BE2C (cell line): ENCODE measurements around the gene KNTC1.
"Not testable (repeated sequence)": the region's sequence is repeated elsewhere in the genome, so short reads cannot be mapped to it uniquely, and the experiment has no call there.

ENCODE experiments used
- DNase-seq: peaks from one replicate; pipeline ENCODE4 v3.0.0-alpha.2; 2020
- H3K27me3 ChIP-seq: fragments of 250-450 bp; sonication (Bioruptor Pico); 2 replicates; pipeline ENCODE4 v1.5.1; 2020; ENCODE audit warnings: mild to moderate bottlenecking
- H3K36me3 ChIP-seq: fragments of 250-450 bp; sonication (Bioruptor Pico); 2 replicates; pipeline ENCODE4 v1.5.1; 2020; ENCODE audit warnings: mild to moderate bottlenecking
- H3K4me1 ChIP-seq: fragments of 250-450 bp; sonication (Bioruptor Pico); 2 replicates; pipeline ENCODE4 v1.5.1; 2020
- H3K4me3 ChIP-seq: 2 replicates; pipeline ENCODE4 v1.5.1; 2011; ENCODE audit warnings: low read depth, low read length
- H3K9me3 ChIP-seq: fragments of 250-450 bp; sonication (Bioruptor Pico); 2 replicates; pipeline ENCODE4 v1.5.1; 2020
- CTCF ChIP-seq: IDR thresholded peaks from 2 replicates; pipeline ENCODE4 v1.5.1; 2012; ENCODE audit warnings: mild to moderate bottlenecking, low read depth, low read length

KNTC1 gene

GRCh38 chr12:122489038-122489437 is 38.0 kb upstream of the KNTC1 start:
- Histone ChIP-seq H3K4me1 (no peaks in the 10 kb centered on the region), H3K9me3 (no peaks in the 10 kb centered on the region), H3K4me3 (no peak overlapping the region), H3K36me3 (peaks cover 80% of the 10 kb centered on the region), H3K27me3 (no peaks in the 10 kb centered on the region)
- TF ChIP-seq CTCF: no peak
- no peak for DNase-seq

GRCh38 chr12:122491991-122492390 is 35.1 kb upstream of the KNTC1 start:
- Histone ChIP-seq H3K27me3 (no peaks in the 10 kb centered on the region), H3K36me3 (peaks cover 67% of the 10 kb centered on the region), H3K4me1 (no peaks in the 10 kb centered on the region), H3K4me3 (no peak overlapping the region), H3K9me3 (no peaks in the 10 kb centered on the region)
- no peak for TF ChIP-seq CTCF
- DNase-seq: no peak

GRCh38 chr12:122493222-122493621 is 33.8 kb upstream of the KNTC1 start:
- H3K9me3 ChIP-seq, H3K4me3 ChIP-seq, H3K27me3 ChIP-seq, DNase-seq, H3K4me1 ChIP-seq: not testable (repeated sequence)
- H3K36me3 ChIP-seq: peaks cover 58% of the 10 kb centered on the region

- no peaks in the 10 kb centered on the region for H3K27me3 ChIP-seq
- DNase-seq: no peak
- H3K9me3 ChIP-seq: no peaks in the 10 kb centered on the region
- peaks cover 37% of the 10 kb centered on the region for H3K36me3 ChIP-seq
- no peak overlapping the region for H3K4me3 ChIP-seq
- no peak for TF ChIP-seq CTCF
- no peaks in the 10 kb centered on the region for H3K4me1 ChIP-seq
These were observed 31.8 kb upstream of the KNTC1 start for GRCh38 chr12:122495258-122495657.

- Histone ChIP-seq H3K4me1 (no peaks in the 10 kb centered on the region), H3K27me3 (no peaks in the 10 kb centered on the region), H3K4me3 (peak overlapping the region; percentile 77), H3K36me3 (peaks cover 28% of the 10 kb centered on the region), H3K9me3 (no peaks in the 10 kb centered on the region)
- TF ChIP-seq CTCF: no peak
- peak; percentile 50 for DNase-seq
These were observed 26.9 kb upstream of the KNTC1 start for GRCh38 chr12:122499991-122500684.

GRCh38 chr12:122500685-122501488 is 26.2 kb upstream of the KNTC1 start, which contains the start of gene ZCCHC8:
TSS of gene ZCCHC8 (minus strand) at chr12:122500932. CDS start at chr12:122500840, 92 bp downstream.
- TF ChIP-seq CTCF: peak; percentile 19; the same call in 1 of the 2 replicates
- Histone ChIP-seq H3K36me3 (peaks cover 32% of the 10 kb centered on the region), H3K4me1 (no peaks in the 10 kb centered on the region), H3K4me3 (peak within 1 kb of the TSS; percentile 77), H3K9me3 (no peaks in the 10 kb centered on the region), H3K27me3 (no peaks in the 10 kb centered on the region)
- DNase-seq: peak; percentile 98
